Measurements from ENCODE around the gene KANK4.

KANK4 gene

GRCh38 chr1:62281922-62282555 is 37.2 kb downstream of the KANK4 start:
- Histone ChIP-seq H3K36me3 (ENCODE audit: control insufficient read depth, low read depth, low read length) (no peaks in the 10 kb centered on the region), H3K27ac (ENCODE audit: low read length) (no peak overlapping the region), H3K27me3 (ENCODE audit: control insufficient read depth, insufficient read depth, low read length) (peaks cover 49% of the 10 kb centered on the region), H3K4me1 (ENCODE audit: control insufficient read depth, low read depth, low read length) (peaks cover 45% of the 10 kb centered on the region), H3K9ac (ENCODE audit: low read length) (no peak overlapping the region), H3K4me3 (ENCODE audit: low read length) (no peak overlapping the region), H3K9me3 (ENCODE audit: control insufficient read depth, low read depth, low read length) (peaks cover 4% of the 10 kb centered on the region)

- no peaks in the 10 kb centered on the region for H3K36me3 ChIP-seq (ENCODE audit: control insufficient read depth, low read depth, low read length)
- H3K27me3 ChIP-seq (ENCODE audit: control insufficient read depth, insufficient read depth, low read length): peaks cover 39% of the 10 kb centered on the region
- H3K9ac ChIP-seq (ENCODE audit: low read length): no peak overlapping the region
- H3K9me3 ChIP-seq (ENCODE audit: control insufficient read depth, low read depth, low read length): peaks cover 4% of the 10 kb centered on the region
- H3K4me1 ChIP-seq (ENCODE audit: control insufficient read depth, low read depth, low read length): peaks cover 35% of the 10 kb centered on the region
- no peak overlapping the region for H3K27ac ChIP-seq (ENCODE audit: low read length)
- H3K4me3 ChIP-seq (ENCODE audit: low read length): no peak overlapping the region
These were observed 38.2 kb downstream of the KANK4 start for GRCh38 chr1:62280960-62281465.

GRCh38 chr1:62280150-62280549 is 39.1 kb downstream of the KANK4 start:
- Histone ChIP-seq H3K9ac (ENCODE audit: low read length) (no peak overlapping the region), H3K4me1 (ENCODE audit: control insufficient read depth, low read depth, low read length) (peaks cover 26% of the 10 kb centered on the region), H3K9me3 (ENCODE audit: control insufficient read depth, low read depth, low read length) (peaks cover 4% of the 10 kb centered on the region), H3K4me3 (ENCODE audit: low read length) (no peak overlapping the region), H3K27ac (ENCODE audit: low read length) (no peak overlapping the region), H3K36me3 (ENCODE audit: control insufficient read depth, low read depth, low read length) (no peaks in the 10 kb centered on the region), H3K27me3 (ENCODE audit: control insufficient read depth, insufficient read depth, low read length) (peaks cover 30% of the 10 kb centered on the region)

- Histone ChIP-seq H3K9me3 (ENCODE audit: control insufficient read depth, low read depth, low read length) (peaks cover 4% of the 10 kb centered on the region), H3K4me3 (ENCODE audit: low read length) (no peak overlapping the region), H3K36me3 (ENCODE audit: control insufficient read depth, low read depth, low read length) (no peaks in the 10 kb centered on the region), H3K9ac (ENCODE audit: low read length) (no peak overlapping the region), H3K27me3 (ENCODE audit: control insufficient read depth, insufficient read depth, low read length) (no peaks in the 10 kb centered on the region), H3K4me1 (ENCODE audit: control insufficient read depth, low read depth, low read length) (peaks cover 14% of the 10 kb centered on the region), H3K27ac (ENCODE audit: low read length) (no peak overlapping the region)
These were observed 42.4 kb downstream of the KANK4 start for GRCh38 chr1:62276791-62277190.

- H3K27me3 ChIP-seq (ENCODE audit: control insufficient read depth, insufficient read depth, low read length): no peaks in the 10 kb centered on the region
- H3K27ac ChIP-seq (ENCODE audit: low read length): no peak overlapping the region
- H3K36me3 ChIP-seq (ENCODE audit: control insufficient read depth, low read depth, low read length): no peaks in the 10 kb centered on the region
- H3K4me3 ChIP-seq (ENCODE audit: low read length): no peak overlapping the region
- peaks cover 7% of the 10 kb centered on the region for H3K4me1 ChIP-seq (ENCODE audit: control insufficient read depth, low read depth, low read length)
- H3K9me3 ChIP-seq (ENCODE audit: control insufficient read depth, low read depth, low read length): no peaks in the 10 kb centered on the region
- no peak overlapping the region for H3K9ac ChIP-seq (ENCODE audit: low read length)
These were observed 44.4 kb downstream of the KANK4 start for GRCh38 chr1:62274496-62275485.

- no peaks in the 10 kb centered on the region for H3K9me3 ChIP-seq (ENCODE audit: control insufficient read depth, low read depth, low read length)
- no peaks in the 10 kb centered on the region for H3K36me3 ChIP-seq (ENCODE audit: control insufficient read depth, low read depth, low read length)
- H3K4me3 ChIP-seq (ENCODE audit: low read length): no peak overlapping the region
- H3K27me3 ChIP-seq (ENCODE audit: control insufficient read depth, insufficient read depth, low read length): no peaks in the 10 kb centered on the region
- no peak overlapping the region for H3K27ac ChIP-seq (ENCODE audit: low read length)
- H3K9ac ChIP-seq (ENCODE audit: low read length): no peak overlapping the region
- H3K4me1 ChIP-seq (ENCODE audit: control insufficient read depth, low read depth, low read length): no peaks in the 10 kb centered on the region
These were observed 45.3 kb downstream of the KANK4 start for GRCh38 chr1:62273953-62274352.

- Histone ChIP-seq H3K4me1 (ENCODE audit: control insufficient read depth, low read depth, low read length) (no peaks in the 10 kb centered on the region), H3K9me3 (ENCODE audit: control insufficient read depth, low read depth, low read length) (no peaks in the 10 kb centered on the region), H3K9ac (ENCODE audit: low read length) (no peak overlapping the region), H3K27ac (ENCODE audit: low read length) (no peak overlapping the region), H3K4me3 (ENCODE audit: low read length) (no peak overlapping the region), H3K27me3 (ENCODE audit: control insufficient read depth, insufficient read depth, low read length) (no peaks in the 10 kb centered on the region), H3K36me3 (ENCODE audit: control insufficient read depth, low read depth, low read length) (no peaks in the 10 kb centered on the region)
These were observed 47.1 kb downstream of the KANK4 start for GRCh38 chr1:62271948-62272728.

GRCh38 chr1:62271134-62271533 is 48.1 kb downstream of the KANK4 start:
- Histone ChIP-seq H3K36me3 (ENCODE audit: control insufficient read depth, low read depth, low read length) (no peaks in the 10 kb centered on the region), H3K9ac (ENCODE audit: low read length) (no peak overlapping the region), H3K27me3 (ENCODE audit: control insufficient read depth, insufficient read depth, low read length) (no peaks in the 10 kb centered on the region), H3K9me3 (ENCODE audit: control insufficient read depth, low read depth, low read length) (no peaks in the 10 kb centered on the region), H3K4me1 (ENCODE audit: control insufficient read depth, low read depth, low read length) (peaks cover 2% of the 10 kb centered on the region), H3K27ac (ENCODE audit: low read length) (no peak overlapping the region), H3K4me3 (ENCODE audit: low read length) (no peak overlapping the region)

GRCh38 chr1:62269851-62270495 is 49.3 kb downstream of the KANK4 start:
- Histone ChIP-seq H3K36me3 (ENCODE audit: control insufficient read depth, low read depth, low read length) (no peaks in the 10 kb centered on the region), H3K9ac (ENCODE audit: low read length) (no peak overlapping the region), H3K27ac (ENCODE audit: low read length) (no peak overlapping the region), H3K27me3 (ENCODE audit: control insufficient read depth, insufficient read depth, low read length) (no peaks in the 10 kb centered on the region), H3K9me3 (ENCODE audit: control insufficient read depth, low read depth, low read length) (no peaks in the 10 kb centered on the region), H3K4me1 (ENCODE audit: control insufficient read depth, low read depth, low read length) (peaks cover 2% of the 10 kb centered on the region), H3K4me3 (ENCODE audit: low read length) (no peak overlapping the region)

- H3K9me3 ChIP-seq (ENCODE audit: control insufficient read depth, low read depth, low read length): no peaks in the 10 kb centered on the region
These were observed 49.8 kb downstream of the KANK4 start for GRCh38 chr1:62269439-62269838.

GRCh38 chr1:62268315-62268714 is 50.9 kb downstream of the KANK4 start:
- Histone ChIP-seq H3K27ac (ENCODE audit: low read length) (no peak overlapping the region), H3K9me3 (ENCODE audit: control insufficient read depth, low read depth, low read length) (no peaks in the 10 kb centered on the region), H3K27me3 (ENCODE audit: control insufficient read depth, insufficient read depth, low read length) (no peaks in the 10 kb centered on the region), H3K9ac (ENCODE audit: low read length) (no peak overlapping the region), H3K36me3 (ENCODE audit: control insufficient read depth, low read depth, low read length) (no peaks in the 10 kb centered on the region), H3K4me3 (ENCODE audit: low read length) (no peak overlapping the region), H3K4me1 (ENCODE audit: control insufficient read depth, low read depth, low read length) (peaks cover 8% of the 10 kb centered on the region)

More at GRCh38 chr1:62269439-62269838, 49.8 kb downstream of the KANK4 start:
- no peak overlapping the region for H3K9ac ChIP-seq (ENCODE audit: low read length)
- H3K4me1 ChIP-seq (ENCODE audit: control insufficient read depth, low read depth, low read length): peaks cover 2% of the 10 kb centered on the region
- H3K27ac ChIP-seq (ENCODE audit: low read length): no peak overlapping the region
- H3K36me3 ChIP-seq (ENCODE audit: control insufficient read depth, low read depth, low read length): no peaks in the 10 kb centered on the region
- no peak overlapping the region for H3K4me3 ChIP-seq (ENCODE audit: low read length)
- H3K27me3 ChIP-seq (ENCODE audit: control insufficient read depth, insufficient read depth, low read length): no peaks in the 10 kb centered on the region

Measured in iPS-18a (cell line).